ENCODE data around the gene LRBA. TPM values are rescaled to one million over a fixed set of nuclear protein-coding genes. Genes with fewer than 3 reads are reported as not detected.
"Not testable (repeated sequence)": the region's sequence is repeated elsewhere in the genome, so short reads cannot be mapped to it uniquely, and the experiment has no call there.

The LRBA gene
- total and polyA plus RNA-seq, 4 donors: 11.8 to 149 (median 34.2) TPM

DNA sequence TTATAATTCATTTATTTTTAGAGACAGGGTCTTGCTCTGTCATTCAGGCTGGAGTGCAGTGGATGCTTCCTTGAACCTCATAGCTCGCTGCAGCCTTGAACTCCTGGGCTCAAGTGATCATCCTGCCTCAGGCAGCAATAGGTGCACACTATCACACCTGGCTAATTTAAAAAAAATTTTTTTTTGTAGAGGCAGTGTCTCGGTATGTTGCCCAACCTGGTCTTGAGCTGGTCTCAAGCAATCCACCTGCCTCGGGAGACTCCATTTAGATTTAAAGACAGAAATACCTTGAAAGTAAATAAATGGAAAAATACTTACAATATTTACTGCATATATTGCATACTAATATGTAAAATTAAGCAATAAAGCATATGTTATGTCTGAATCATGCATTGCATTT is 473.4 kb downstream of the LRBA start:
- WGBS, 2 donors: 90 to 95% methylated on average over 3 of the region's 3 CpGs
- TF ChIP-seq, protein P1, sequence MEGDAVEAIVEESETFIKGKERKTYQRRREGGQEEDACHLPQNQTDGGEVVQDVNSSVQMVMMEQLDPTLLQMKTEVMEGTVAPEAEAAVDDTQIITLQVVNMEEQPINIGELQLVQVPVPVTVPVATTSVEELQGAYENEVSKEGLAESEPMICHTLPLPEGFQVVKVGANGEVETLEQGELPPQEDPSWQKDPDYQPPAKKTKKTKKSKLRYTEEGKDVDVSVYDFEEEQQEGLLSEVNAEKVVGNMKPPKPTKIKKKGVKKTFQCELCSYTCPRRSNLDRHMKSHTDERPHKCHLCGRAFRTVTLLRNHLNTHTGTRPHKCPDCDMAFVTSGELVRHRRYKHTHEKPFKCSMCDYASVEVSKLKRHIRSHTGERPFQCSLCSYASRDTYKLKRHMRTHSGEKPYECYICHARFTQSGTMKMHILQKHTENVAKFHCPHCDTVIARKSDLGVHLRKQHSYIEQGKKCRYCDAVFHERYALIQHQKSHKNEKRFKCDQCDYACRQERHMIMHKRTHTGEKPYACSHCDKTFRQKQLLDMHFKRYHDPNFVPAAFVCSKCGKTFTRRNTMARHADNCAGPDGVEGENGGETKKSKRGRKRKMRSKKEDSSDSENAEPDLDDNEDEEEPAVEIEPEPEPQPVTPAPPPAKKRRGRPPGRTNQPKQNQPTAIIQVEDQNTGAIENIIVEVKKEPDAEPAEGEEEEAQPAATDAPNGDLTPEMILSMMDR (IDR thresholded peaks at IDR 0.05; ENCODE audit: control extremely low read depth, extremely low read depth): no peak
- no peak for ATAC-seq (ENCODE audit: insufficient read depth, low FRiP score)
- no peak overlapping the region for H3K9ac ChIP-seq (ENCODE audit: insufficient read depth in 1 of 2, low read length in 2 of 2)
- H3K27ac ChIP-seq (ENCODE audit: low read depth in 1 of 2, low read length in 1 of 2): no peak overlapping the region
- no peaks in the 10 kb centered on the region for H3K9me3 ChIP-seq (ENCODE audit: control insufficient read depth in 4 of 4, insufficient read depth in 3 of 4, low read length in 3 of 4)
- no peak overlapping the region for H3K4me3 ChIP-seq
- no peak for DNase-seq
- peaks cover 0 to 10% (median 0%) of the 10 kb centered on the region in 5 donors for H3K4me1 ChIP-seq (ENCODE audit: control insufficient read depth in 5 of 5, insufficient read depth in 5 of 5, low read length in 5 of 5)
- H3K27me3 ChIP-seq (ENCODE audit: control insufficient read depth in 3 of 3, insufficient read depth in 3 of 3, low read length in 2 of 3): no peaks in the 10 kb centered on the region
- H3K36me3 ChIP-seq (ENCODE audit: control insufficient read depth in 4 of 4, insufficient read depth in 4 of 4, low read length in 4 of 4): no peaks in the 10 kb centered on the region

DNA sequence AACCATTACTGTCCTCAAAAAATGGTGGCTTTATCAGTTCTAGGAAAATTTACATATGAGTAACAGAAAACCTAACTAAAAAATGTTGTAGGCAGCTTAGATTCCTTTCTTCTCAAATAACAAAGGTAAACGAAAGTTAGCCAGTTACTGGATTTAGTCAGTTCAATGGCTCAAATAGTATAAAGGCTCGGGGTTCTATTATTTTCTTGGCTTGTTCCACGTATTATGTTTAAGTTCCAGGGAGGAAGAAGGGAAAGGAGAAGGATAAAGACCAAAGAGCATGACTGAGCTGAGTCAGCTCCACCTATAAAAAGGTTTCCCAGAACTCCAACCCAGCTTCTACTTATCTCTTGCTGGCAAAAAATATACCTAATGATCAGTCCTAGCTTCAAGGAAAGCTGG is 474.1 kb downstream of the LRBA start:
- no peak overlapping the region for H3K27ac ChIP-seq (ENCODE audit: low read depth in 1 of 2, low read length in 1 of 2)
- no peak overlapping the region for H3K9ac ChIP-seq (ENCODE audit: insufficient read depth in 1 of 2, low read length in 2 of 2)
- H3K4me1 ChIP-seq (ENCODE audit: control insufficient read depth in 5 of 5, insufficient read depth in 5 of 5, low read length in 5 of 5): peaks cover 0 to 10% (median 0%) of the 10 kb centered on the region in 5 donors
- no peaks in the 10 kb centered on the region for H3K9me3 ChIP-seq (ENCODE audit: control insufficient read depth in 4 of 4, insufficient read depth in 3 of 4, low read length in 3 of 4)
- no peaks in the 10 kb centered on the region for H3K36me3 ChIP-seq (ENCODE audit: control insufficient read depth in 4 of 4, insufficient read depth in 4 of 4, low read length in 4 of 4)
- no peak for ATAC-seq (ENCODE audit: insufficient read depth, low FRiP score)
- TF ChIP-seq, protein P1 (IDR thresholded peaks at IDR 0.05; ENCODE audit: control extremely low read depth, extremely low read depth): no peak
- WGBS, 2 donors: 87 to 94% methylated on average over 3 of the region's 3 CpGs
- no peak overlapping the region for H3K4me3 ChIP-seq
- DNase-seq: no peak
- H3K27me3 ChIP-seq (ENCODE audit: control insufficient read depth in 3 of 3, insufficient read depth in 3 of 3, low read length in 2 of 3): no peaks in the 10 kb centered on the region

DNA sequence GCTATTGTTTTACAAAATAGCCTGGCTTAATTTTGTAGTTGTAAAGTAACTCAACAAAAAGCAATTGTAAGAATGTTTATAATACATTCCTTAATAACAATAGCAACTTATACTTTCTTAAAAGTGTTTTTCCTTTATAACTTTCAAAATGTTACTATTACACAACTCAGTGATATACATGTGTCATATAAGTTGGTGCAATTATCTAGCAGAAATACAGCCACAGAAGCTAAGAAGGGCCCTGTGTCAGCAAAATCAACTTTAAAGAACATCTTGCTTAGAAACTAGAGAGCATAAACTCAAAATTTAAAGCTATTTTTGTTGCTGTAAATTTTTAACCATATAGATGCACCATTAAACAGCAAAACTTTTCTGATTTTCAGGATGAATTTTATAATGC is 474.5 kb downstream of the LRBA start:
- H3K4me1 ChIP-seq (ENCODE audit: control insufficient read depth in 5 of 5, insufficient read depth in 5 of 5, low read length in 5 of 5): peaks cover 0 to 10% (median 0%) of the 10 kb centered on the region in 5 donors
- H3K27me3 ChIP-seq (ENCODE audit: control insufficient read depth in 3 of 3, insufficient read depth in 3 of 3, low read length in 2 of 3): no peaks in the 10 kb centered on the region
- ATAC-seq (ENCODE audit: insufficient read depth, low FRiP score) (no peak), DNase-seq (no peak)
- H3K9ac ChIP-seq (ENCODE audit: insufficient read depth in 1 of 2, low read length in 2 of 2): no peak overlapping the region
- TF ChIP-seq, protein P1 (IDR thresholded peaks at IDR 0.05; ENCODE audit: control extremely low read depth, extremely low read depth): no peak
- H3K9me3 ChIP-seq (ENCODE audit: control insufficient read depth in 4 of 4, insufficient read depth in 3 of 4, low read length in 3 of 4): no peaks in the 10 kb centered on the region
- no peak overlapping the region for H3K27ac ChIP-seq (ENCODE audit: low read depth in 1 of 2, low read length in 1 of 2)
- no peak overlapping the region for H3K4me3 ChIP-seq
- H3K36me3 ChIP-seq (ENCODE audit: control insufficient read depth in 4 of 4, insufficient read depth in 4 of 4, low read length in 4 of 4): no peaks in the 10 kb centered on the region

DNA sequence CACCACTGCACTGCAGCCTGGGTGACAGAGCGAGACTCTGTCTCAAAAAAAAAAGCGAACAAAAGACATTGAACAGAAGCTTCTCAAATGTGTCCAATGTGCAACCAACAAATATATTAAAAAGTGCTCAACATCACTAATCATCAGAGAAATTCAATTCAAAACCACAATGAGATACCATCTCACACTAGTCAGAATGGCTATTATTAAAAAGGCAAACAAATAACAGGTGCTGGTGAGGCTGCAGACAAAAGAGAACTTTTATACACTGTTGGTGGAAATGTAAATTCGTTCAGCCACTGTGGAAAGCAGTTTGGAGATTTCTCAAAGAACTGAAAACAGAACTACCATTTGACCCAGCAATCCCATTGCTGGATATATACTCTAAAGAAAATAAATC is 477.2 kb downstream of the LRBA start:
- WGBS, 2 donors: 91 to 98% methylated on average over 3 of the region's 3 CpGs
- not testable (repeated sequence) for H3K4me1 ChIP-seq (ENCODE audit: control insufficient read depth in 5 of 5, insufficient read depth in 5 of 5, low read length in 5 of 5); H3K9ac ChIP-seq (ENCODE audit: insufficient read depth in 1 of 2, low read length in 2 of 2); H3K36me3 ChIP-seq (ENCODE audit: control insufficient read depth in 4 of 4, insufficient read depth in 4 of 4, low read length in 4 of 4); H3K27me3 ChIP-seq (ENCODE audit: control insufficient read depth in 3 of 3, insufficient read depth in 3 of 3, low read length in 2 of 3); ATAC-seq (ENCODE audit: insufficient read depth, low FRiP score); H3K27ac ChIP-seq (ENCODE audit: low read depth in 1 of 2, low read length in 1 of 2); DNase-seq; H3K9me3 ChIP-seq (ENCODE audit: control insufficient read depth in 4 of 4, insufficient read depth in 3 of 4, low read length in 3 of 4); H3K4me3 ChIP-seq
